IMR-90 (cell line): ENCODE data around the gene BCL6.

ENCODE experiments used
- BHLHE40 ChIP-seq: fragments of 150-350 bp; IDR thresholded peaks from 2 replicates; pipeline ENCODE4 v1.6.1; 2016; ENCODE audit warnings: mild to moderate bottlenecking, low read depth, low read length
- CEBPB ChIP-seq: IDR thresholded peaks from 2 replicates; pipeline ENCODE4 v1.6.1; 2012; ENCODE audit warnings: low read depth, low read length, improper control_type of control experiment
- CHD1 ChIP-seq: IDR thresholded peaks from 2 replicates; pipeline ENCODE4 v1.6.1; 2012; ENCODE audit warnings: low read depth, low read length, improper control_type of control experiment
- CTCF ChIP-seq: conservative IDR thresholded peaks from 2 replicates; pipeline ENCODE4 v1.5.1; 2012; ENCODE audit warnings: mild to moderate bottlenecking, low read depth, low read length, improper control_type of control experiment
- FOS ChIP-seq: fragments of 150-350 bp; IDR thresholded peaks from 2 replicates; pipeline ENCODE4 v1.6.1; 2016; ENCODE audit warnings: low read depth, low read length
- MAFK ChIP-seq: IDR thresholded peaks from 2 replicates; pipeline ENCODE4 v1.6.1; 2012; ENCODE audit warnings: low read depth, low read length, improper control_type of control experiment
- MXI1 ChIP-seq: IDR thresholded peaks from 2 replicates; pipeline ENCODE4 v1.6.1; 2012; ENCODE audit warnings: low read depth, mild to moderate bottlenecking, low read length, moderate library complexity, borderline replicate concordance
- NFE2L2 ChIP-seq: fragments of 150-350 bp; IDR thresholded peaks from 2 replicates; pipeline ENCODE4 v1.6.1; 2016; ENCODE audit warnings: low read depth, mild to moderate bottlenecking, low read length
- POLR2A ChIP-seq: IDR thresholded peaks from 2 replicates; pipeline ENCODE4 v1.6.1; 2012; ENCODE audit warnings: mild to moderate bottlenecking, low read depth, low read length
- RAD21 ChIP-seq: IDR thresholded peaks from 2 replicates; pipeline ENCODE4 v1.6.1; 2012; ENCODE audit warnings: low read length, improper control_type of control experiment
- RCOR1 ChIP-seq: IDR thresholded peaks from 2 replicates; pipeline ENCODE4 v1.6.1; 2012; ENCODE audit warnings: mild to moderate bottlenecking, low read length, improper control_type of control experiment; ENCODE audit not compliant: insufficient replicate concordance
- RFX5 ChIP-seq: IDR thresholded peaks from 2 replicates; pipeline ENCODE4 v1.8.0; 2012; ENCODE audit warnings: low read depth, mild to moderate bottlenecking, low read length, moderate library complexity
- SMC3 ChIP-seq: fragments of 150-350 bp; IDR thresholded peaks from 2 replicates; pipeline ENCODE4 v1.6.1; 2016; ENCODE audit warnings: low read depth, mild to moderate bottlenecking, antibody characterized with exemption, low read length, moderate library complexity
- USF2 ChIP-seq: fragments of 150-350 bp; IDR thresholded peaks from 2 replicates; pipeline ENCODE4 v1.6.1; 2017; ENCODE audit warnings: mild to moderate bottlenecking, antibody characterized with exemption, low read length, low read depth

- TF ChIP-seq FOS (no peak), CTCF (no peak), POLR2A (no peak), BHLHE40 (no peak), RCOR1 (no peak), USF2 (no peak), SMC3 (no peak), MAFK (no peak), NFE2L2 (no peak), CHD1 (no peak), MXI1 (no peak), CEBPB (no peak), RAD21 (no peak), RFX5 (no peak)
These were observed 13.2 kb upstream of the BCL6 start for GRCh38 chr3:187758318-187758955.
